H1 (cell line): ENCODE data around the gene RAB3IL1. TPM values are rescaled to one million over a fixed set of nuclear protein-coding genes. Genes with fewer than 3 reads are reported as not detected.

Experiments used
- POU5F1 ChIP-seq: IDR thresholded peaks from 2 replicates; pipeline ENCODE4 v1.6.1; 2011; ENCODE audit warnings: low read depth, mild to moderate bottlenecking, low read length, moderate library complexity
- RFX5 ChIP-seq: IDR thresholded peaks from 2 replicates; pipeline ENCODE4 v1.6.1; 2011; ENCODE audit warnings: low read depth, low read length, improper control_type of control experiment, borderline replicate concordance
- SIX5 ChIP-seq: IDR thresholded peaks from 2 replicates; pipeline ENCODE4 v1.6.1; 2011; ENCODE audit warnings: mild to moderate bottlenecking, low read depth, low read length
- SP2 ChIP-seq: IDR thresholded peaks from 2 replicates; pipeline ENCODE4 v1.6.1; 2012; ENCODE audit warnings: mild to moderate bottlenecking, low read length, inconsistent platforms
- ZNF274 ChIP-seq: IDR thresholded peaks from 2 replicates; pipeline ENCODE4 v1.7.0; 2012; ENCODE audit warnings: low read length, borderline replicate concordance; ENCODE audit errors: extremely low read depth
- polyA plus RNA-seq, 7 experiments: library from polyadenylated mRNA; depleted of rRNA in 3 of 7; stranded (reverse) in 5 of 7; unstranded in 2 of 7; fragments of >200 nt in 5 of 7; fragments of 200-250 nt in 2 of 7; gene quantifications; 1 replicate in 5 of 7; 2 replicates in 1 of 7; 4 replicates in 1 of 7; pipeline versions ENCODE4 v1.2.1 to v1.2.3, GENCODE V29; 2011 to 2013; ENCODE audit warnings: missing spikeins in 2 of 7, mixed read lengths in 2 of 7
- total RNA-seq: library from RNA; stranded (reverse); fragmentation: NEBNext Ultra II Directional; extraction: Animal tissue kit (Norgen Biotek cat#: 25700); gene quantifications from 2 replicates; pipeline ENCODE4 v1.2.1, GENCODE V29; 2021
- TF ChIP-seq, protein P1 (sequence below): IDR thresholded peaks from 2 replicates; pipeline ENCODE4 v1.6.1; 2011; ENCODE audit warnings: low read depth, mild to moderate bottlenecking, low read length; ENCODE audit not compliant: insufficient read depth
- TF ChIP-seq, protein P2 (sequence below): IDR thresholded peaks from 2 replicates; pipeline ENCODE4 v1.6.1; 2011; ENCODE audit warnings: low read length, improper control_type of control experiment

Gene RAB3IL1
- total and polyA plus RNA-seq, 2 of the 8 experiments (the other 6 are each of a cell fraction or from before 2014, with no cell fraction given), result 6.8 to 7.9 TPM

DNA sequence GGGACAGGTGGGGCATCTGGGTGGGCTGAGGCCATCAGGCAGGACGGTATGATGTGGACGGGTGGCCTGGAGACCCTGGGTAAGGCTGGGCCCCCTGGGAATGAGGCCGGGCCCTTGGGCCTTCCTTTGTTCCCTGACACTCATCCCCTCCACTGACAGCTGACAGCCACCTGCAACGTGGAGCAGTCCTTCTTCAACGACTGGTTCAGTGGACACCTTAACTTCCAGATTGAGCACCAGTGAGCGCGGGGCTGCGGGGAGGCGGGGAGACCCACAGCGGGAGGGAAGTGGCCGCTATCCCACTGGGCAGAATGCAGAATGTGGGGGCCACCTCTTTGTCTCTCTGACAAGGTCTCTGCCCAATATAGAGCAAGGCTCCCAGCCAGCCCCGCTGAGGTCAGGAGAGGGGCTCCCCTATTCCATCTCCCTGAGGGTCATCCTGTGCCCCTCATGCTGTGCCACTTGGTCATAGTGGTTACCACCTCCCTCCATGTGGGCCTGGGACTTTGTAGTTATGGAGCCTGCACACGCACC is 53.8 kb downstream of the RAB3IL1 start (continued):
- TF ChIP-seq ZNF274 (no peak), RFX5 (no peak), SIX5 (no peak), POU5F1 (no peak), SP2 (no peak)
- TF ChIP-seq, protein P1, sequence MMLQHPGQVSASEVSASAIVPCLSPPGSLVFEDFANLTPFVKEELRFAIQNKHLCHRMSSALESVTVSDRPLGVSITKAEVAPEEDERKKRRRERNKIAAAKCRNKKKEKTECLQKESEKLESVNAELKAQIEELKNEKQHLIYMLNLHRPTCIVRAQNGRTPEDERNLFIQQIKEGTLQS, result no peak
- TF ChIP-seq, protein P2, sequence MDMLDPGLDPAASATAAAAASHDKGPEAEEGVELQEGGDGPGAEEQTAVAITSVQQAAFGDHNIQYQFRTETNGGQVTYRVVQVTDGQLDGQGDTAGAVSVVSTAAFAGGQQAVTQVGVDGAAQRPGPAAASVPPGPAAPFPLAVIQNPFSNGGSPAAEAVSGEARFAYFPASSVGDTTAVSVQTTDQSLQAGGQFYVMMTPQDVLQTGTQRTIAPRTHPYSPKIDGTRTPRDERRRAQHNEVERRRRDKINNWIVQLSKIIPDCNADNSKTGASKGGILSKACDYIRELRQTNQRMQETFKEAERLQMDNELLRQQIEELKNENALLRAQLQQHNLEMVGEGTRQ, result no peak
